Mucosa of stomach (tissue), 1 donor: ENCODE data around the gene SCGB1C2.

Experiments
- H3K27me3 ChIP-seq: one replicate; pipeline ENCODE4 v1.7.0; 2013; ENCODE audit warnings: mild to moderate bottlenecking, low read length; ENCODE audit not compliant: control insufficient read depth, insufficient read depth
- H3K36me3 ChIP-seq: one replicate; pipeline ENCODE4 v1.7.0; 2013; ENCODE audit warnings: low read length; ENCODE audit not compliant: control insufficient read depth, insufficient read depth
- H3K4me1 ChIP-seq: one replicate; pipeline ENCODE4 v1.7.0; 2013; ENCODE audit warnings: mild to moderate bottlenecking, low read length; ENCODE audit not compliant: control insufficient read depth, insufficient read depth
- H3K4me3 ChIP-seq: one replicate; pipeline ENCODE4 v1.7.0; 2013; ENCODE audit warnings: low read length
- H3K9ac ChIP-seq: one replicate; pipeline ENCODE4 v1.7.0; 2013; ENCODE audit warnings: mild to moderate bottlenecking, low read length, moderate library complexity
- H3K9me3 ChIP-seq: one replicate; pipeline ENCODE4 v1.7.0; 2013; ENCODE audit warnings: mild to moderate bottlenecking, low read length, moderate library complexity; ENCODE audit not compliant: control insufficient read depth
- donor health status: Pancreatic carcinoma.

Gene SCGB1C2

GRCh38 chr17:151886-152859 is 14.8 kb downstream of the SCGB1C2 start:
- Histone ChIP-seq H3K4me1 (no peaks in the 10 kb centered on the region), H3K9me3 (no peaks in the 10 kb centered on the region), H3K4me3 (no peak overlapping the region), H3K27me3 (no peaks in the 10 kb centered on the region), H3K9ac (no peak overlapping the region), H3K36me3 (no peaks in the 10 kb centered on the region)

- H3K36me3 ChIP-seq: no peaks in the 10 kb centered on the region
- H3K27me3 ChIP-seq: no peaks in the 10 kb centered on the region
- no peak overlapping the region for H3K4me3 ChIP-seq
- H3K9ac ChIP-seq: no peak overlapping the region
- H3K4me1 ChIP-seq: no peaks in the 10 kb centered on the region
- H3K9me3 ChIP-seq: no peaks in the 10 kb centered on the region
Observed at GRCh38 chr17:152860-153420, 15.6 kb downstream of the SCGB1C2 start.

- Histone ChIP-seq H3K4me1 (no peaks in the 10 kb centered on the region), H3K4me3 (no peak overlapping the region)
Observed at GRCh38 chr17:153851-154250, 16.5 kb downstream of the SCGB1C2 start.

GRCh38 chr17:155576-155975 is 18.2 kb downstream of the SCGB1C2 start:
- no peak overlapping the region for H3K9ac ChIP-seq
- H3K4me1 ChIP-seq: no peaks in the 10 kb centered on the region
- no peak overlapping the region for H3K4me3 ChIP-seq
- no peaks in the 10 kb centered on the region for H3K9me3 ChIP-seq
- H3K36me3 ChIP-seq: no peaks in the 10 kb centered on the region
- no peaks in the 10 kb centered on the region for H3K27me3 ChIP-seq

More at GRCh38 chr17:153851-154250, 16.5 kb downstream of the SCGB1C2 start:
- Histone ChIP-seq H3K9ac (no peak overlapping the region), H3K9me3 (no peaks in the 10 kb centered on the region), H3K27me3 (no peaks in the 10 kb centered on the region), H3K36me3 (no peaks in the 10 kb centered on the region)

GRCh38 chr17:156094-156621 is 18.8 kb downstream of the SCGB1C2 start:
- no peaks in the 10 kb centered on the region for H3K36me3 ChIP-seq
- no peaks in the 10 kb centered on the region for H3K9me3 ChIP-seq
- no peaks in the 10 kb centered on the region for H3K4me1 ChIP-seq
- H3K4me3 ChIP-seq: no peak overlapping the region
- no peaks in the 10 kb centered on the region for H3K27me3 ChIP-seq
- H3K9ac ChIP-seq: no peak overlapping the region

GRCh38 chr17:156946-157345 is 19.6 kb downstream of the SCGB1C2 start:
- H3K9ac ChIP-seq: no peak overlapping the region
- no peaks in the 10 kb centered on the region for H3K27me3 ChIP-seq
- no peaks in the 10 kb centered on the region for H3K9me3 ChIP-seq
- no peaks in the 10 kb centered on the region for H3K36me3 ChIP-seq
- no peak overlapping the region for H3K4me3 ChIP-seq
- no peaks in the 10 kb centered on the region for H3K4me1 ChIP-seq

GRCh38 chr17:157901-158300 is 20.5 kb downstream of the SCGB1C2 start:
- H3K9ac ChIP-seq: no peak overlapping the region
- no peak overlapping the region for H3K4me3 ChIP-seq
- H3K36me3 ChIP-seq: no peaks in the 10 kb centered on the region
- no peaks in the 10 kb centered on the region for H3K27me3 ChIP-seq
- H3K9me3 ChIP-seq: no peaks in the 10 kb centered on the region
- H3K4me1 ChIP-seq: no peaks in the 10 kb centered on the region

- H3K9ac ChIP-seq: no peak overlapping the region
- no peaks in the 10 kb centered on the region for H3K4me1 ChIP-seq
- no peaks in the 10 kb centered on the region for H3K36me3 ChIP-seq
- no peaks in the 10 kb centered on the region for H3K9me3 ChIP-seq
- H3K27me3 ChIP-seq: no peaks in the 10 kb centered on the region
- H3K4me3 ChIP-seq: no peak overlapping the region
Observed at GRCh38 chr17:158379-158778, 21.0 kb downstream of the SCGB1C2 start.

- no peak overlapping the region for H3K9ac ChIP-seq
- peaks cover 3% of the 10 kb centered on the region for H3K4me1 ChIP-seq
- H3K36me3 ChIP-seq: no peaks in the 10 kb centered on the region
- H3K4me3 ChIP-seq: no peak overlapping the region
- no peaks in the 10 kb centered on the region for H3K9me3 ChIP-seq
- H3K27me3 ChIP-seq: no peaks in the 10 kb centered on the region
Observed at GRCh38 chr17:159609-160008, 22.2 kb downstream of the SCGB1C2 start.

- no peaks in the 10 kb centered on the region for H3K36me3 ChIP-seq
- no peaks in the 10 kb centered on the region for H3K9me3 ChIP-seq
- no peaks in the 10 kb centered on the region for H3K27me3 ChIP-seq
- peaks cover 3% of the 10 kb centered on the region for H3K4me1 ChIP-seq
- H3K4me3 ChIP-seq: no peak overlapping the region
- H3K9ac ChIP-seq: no peak overlapping the region
Observed at GRCh38 chr17:160336-160735, 23.0 kb downstream of the SCGB1C2 start.

GRCh38 chr17:161481-161880 is 24.1 kb downstream of the SCGB1C2 start:
- no peaks in the 10 kb centered on the region for H3K36me3 ChIP-seq
- H3K27me3 ChIP-seq: no peaks in the 10 kb centered on the region
- peaks cover 3% of the 10 kb centered on the region for H3K4me1 ChIP-seq
- no peak overlapping the region for H3K9ac ChIP-seq
- H3K9me3 ChIP-seq: no peaks in the 10 kb centered on the region
- no peak overlapping the region for H3K4me3 ChIP-seq

- H3K27me3 ChIP-seq: no peaks in the 10 kb centered on the region
- no peaks in the 10 kb centered on the region for H3K9me3 ChIP-seq
- no peaks in the 10 kb centered on the region for H3K36me3 ChIP-seq
- H3K4me3 ChIP-seq: no peak overlapping the region
- no peak overlapping the region for H3K9ac ChIP-seq
- peaks cover 3% of the 10 kb centered on the region for H3K4me1 ChIP-seq
Observed at GRCh38 chr17:162689-163088, 25.3 kb downstream of the SCGB1C2 start.
